Inflammatory macrophage treated with lipopolysaccharide for 1 hour (primary cell): ENCODE results near the gene SHQ1.

Experiments used
- DNase-seq, 2 donors: peaks; one replicate each; pipeline ENCODE4 v3.0.0-alpha.2; 2020 to 2022

The SHQ1 gene

GRCh38 chr3:72847751-72848702 is at the start of gene SHQ1:
SHQ1 (minus strand) TSS chr3:72848445; CDS start chr3:72848340, 105 bp downstream.
- DNase-seq = peak; percentile 95 to 99

GRCh38 chr3:72897758-72898007 is 49.4 kb upstream of the SHQ1 start:
- DNase-seq = no peak

GRCh38 chr3:72896996-72897757 is 48.9 kb upstream of the SHQ1 start:
- no peak for DNase-seq

- peak; percentile 71 to 75 for DNase-seq
Measured at GRCh38 chr3:72894976-72895552, 46.8 kb upstream of the SHQ1 start.

- DNase-seq = no peak
Measured at GRCh38 chr3:72892870-72893269, 44.6 kb upstream of the SHQ1 start.

- peak; percentile 76 to 86 for DNase-seq
Measured at GRCh38 chr3:72892081-72892775, 44.0 kb upstream of the SHQ1 start.

- no peak for DNase-seq
Measured at GRCh38 chr3:72891053-72891855, 43.0 kb upstream of the SHQ1 start.

GRCh38 chr3:72890166-72890925 is 42.1 kb upstream of the SHQ1 start:
- DNase-seq = no peak

- DNase-seq = no peak
Measured at GRCh38 chr3:72889310-72890165, 41.3 kb upstream of the SHQ1 start.

- no peak for DNase-seq
Measured at GRCh38 chr3:72888546-72889309, 40.5 kb upstream of the SHQ1 start.

- peak; percentile 15 to 29 for DNase-seq
Measured at GRCh38 chr3:72887705-72888545, 39.7 kb upstream of the SHQ1 start, which contains the start of gene GXYLT2. GXYLT2 (plus strand) TSS chr3:72888046; CDS start chr3:72888234, 188 bp downstream.

GRCh38 chr3:72887343-72887704 is 39.1 kb upstream of the SHQ1 start:
- no peak for DNase-seq

GRCh38 chr3:72872183-72872582 is 23.9 kb upstream of the SHQ1 start:
- DNase-seq = no peak

- no peak for DNase-seq
Measured at GRCh38 chr3:72862314-72863090, 14.3 kb upstream of the SHQ1 start.

GRCh38 chr3:72860846-72861245 is 12.6 kb upstream of the SHQ1 start:
- no peak for DNase-seq

GRCh38 chr3:72860053-72860452 is 11.8 kb upstream of the SHQ1 start:
- DNase-seq = no peak

GRCh38 chr3:72855001-72855400 is 6.8 kb upstream of the SHQ1 start:
- no peak for DNase-seq

GRCh38 chr3:72848703-72849081 is 447 bp upstream of the SHQ1 start:
- DNase-seq = no peak
